Breast epithelium (tissue), 4 donors: Measurements from ENCODE around the gene PTPN21. TPM values are rescaled to one million over a fixed set of nuclear protein-coding genes. Genes with fewer than 3 reads are reported as not detected.
A peak's percentile ranks its signal among the peaks of the same experiment; 100 is the strongest.

Source experiments
- DNase-seq, 2 donors: peaks; one replicate each; pipeline ENCODE4 v3.0.0-alpha.2; 2019; ENCODE audit warnings: low spot score in 2 of 2
- H3K27ac ChIP-seq, 2 donors: fragments of 200-600 bp; sonication (generic) in 1 of 2; one replicate each; pipeline ENCODE4 v1.5.1; 2016 to 2019; ENCODE audit warnings: mild to moderate bottlenecking in 1 of 2
- H3K27me3 ChIP-seq, 2 donors: fragments of 200-600 bp; sonication (generic) in 1 of 2; one replicate each; pipeline versions ENCODE4 v1.5.1 to v1.6.0; 2017 to 2019; ENCODE audit warnings: control low read depth in 1 of 2, mild to moderate bottlenecking in 1 of 2
- H3K36me3 ChIP-seq: fragments of 200-600 bp; one replicate; pipeline ENCODE4 v1.5.1; 2019
- H3K4me1 ChIP-seq, 2 donors: fragments of 200-600 bp; sonication (generic); one replicate each; pipeline ENCODE4 v1.5.1; 2016 to 2019; ENCODE audit warnings: control low read depth in 1 of 2
- H3K4me3 ChIP-seq, 3 donors: fragments of 200-600 bp; sonication (generic); 1 replicate in 2 of 3; 2 replicates in 1 of 3; pipeline ENCODE4 v1.5.1; 2016 to 2019; ENCODE audit warnings: mild to moderate bottlenecking in 3 of 3, moderate library complexity in 2 of 3
- H3K9me3 ChIP-seq, 2 donors: fragments of 200-600 bp; sonication (generic) in 1 of 2; one replicate each; pipeline ENCODE4 v1.5.1; 2016 to 2019; ENCODE audit warnings: control low read depth in 1 of 2
- CTCF ChIP-seq, 3 donors: fragments of 450-650 bp; IDR thresholded peaks; one replicate each; pipeline ENCODE4 v1.5.1; 2016 to 2017; ENCODE audit warnings: antibody characterized with exemption in 3 of 3, mild to moderate bottlenecking in 3 of 3, moderate library complexity in 3 of 3
- POLR2A ChIP-seq: fragments of 450-650 bp; IDR thresholded peaks from one replicate; pipeline ENCODE4 v1.6.1; 2016; ENCODE audit warnings: antibody characterized with exemption, mild to moderate bottlenecking, moderate library complexity
- POLR2AphosphoS5 ChIP-seq, 3 donors: sonication (generic); formaldehyde crosslinking; IDR thresholded peaks; one replicate each; pipeline ENCODE4 v1.6.1; 2017; ENCODE audit warnings: antibody characterized with exemption in 3 of 3
- intact Hi-C: fragments of 100-400 bp; cut with DNase I; formaldehyde crosslinking; loops from one replicate; pipeline ENCODE4 v1.15.1; 2023; ENCODE audit warnings: low total_unique reads
- total RNA-seq, 3 donors: library from RNA; depleted of rRNA; stranded (reverse); fragments of >200 nt; gene quantifications; one replicate each; pipeline ENCODE4 v1.1.0, GENCODE V29; 2016

PTPN21 gene
- total RNA-seq, 3 donors from 2014 or later, result 14.4 to 18.1 (median 14.5) TPM

- no peaks in the 10 kb centered on the region for H3K36me3 ChIP-seq
- peak overlapping the region; percentile 73 to 98 (median 77) for H3K4me3 ChIP-seq
- H3K27me3 ChIP-seq, result no peaks in the 10 kb centered on the region
- no peak overlapping the region for H3K27ac ChIP-seq
- no peaks in the 10 kb centered on the region for H3K4me1 ChIP-seq
- no peak for TF ChIP-seq POLR2AphosphoS5 (IDR thresholded peaks at IDR 0.05)
- intact Hi-C loops, result no loop called here
- H3K9me3 ChIP-seq, result no peaks in the 10 kb centered on the region
- no peak for DNase-seq
These were observed 9.0 kb upstream of the PTPN21 start for GRCh38 chr14:88563845-88564244.

- intact Hi-C loops, result no loop called here
- Histone ChIP-seq H3K4me1 (no peaks in the 10 kb centered on the region), H3K9me3 (no peaks in the 10 kb centered on the region), H3K27ac (peak within 1 kb of the TSS; percentile 87 to 97), H3K4me3 (peak within 1 kb of the TSS; percentile 73 to 98 (median 77)), H3K36me3 (no peaks in the 10 kb centered on the region), H3K27me3 (no peaks in the 10 kb centered on the region)
- DNase-seq, result peak; percentile 57 to 75
- TF ChIP-seq CTCF (IDR thresholded peaks at IDR 0.05), result peak in 1 of 3 donors; percentile 8
- TF ChIP-seq POLR2AphosphoS5 (IDR thresholded peaks at IDR 0.05), result peak; percentile 60 to 82 (median 75)
- peak; percentile 51 for TF ChIP-seq POLR2A
These were observed 8.3 kb upstream of the PTPN21 start, which contains the start of gene ZC3H14 for GRCh38 chr14:88562831-88563686. Gene ZC3H14 (plus strand): TSS chr14:88563037. CDS start chr14:88563134, 97 bp downstream.

- Histone ChIP-seq H3K9me3 (no peaks in the 10 kb centered on the region), H3K4me3 (peak overlapping the region; percentile 73 to 98 (median 77)), H3K36me3 (no peaks in the 10 kb centered on the region), H3K27me3 (no peaks in the 10 kb centered on the region), H3K4me1 (no peaks in the 10 kb centered on the region), H3K27ac (peak overlapping the region; percentile 87 to 97)
- no peak for DNase-seq
- intact Hi-C loops, result no loop called here
- TF ChIP-seq POLR2AphosphoS5 (IDR thresholded peaks at IDR 0.05) (no peak), CTCF (IDR thresholded peaks at IDR 0.05) (no peak), POLR2A (no peak)
These were observed 7.7 kb upstream of the PTPN21 start for GRCh38 chr14:88562532-88562830.

GRCh38 chr14:88559852-88560251, 5.0 kb upstream of the PTPN21 start:
- intact Hi-C loops, result no loop called here
- Histone ChIP-seq H3K9me3 (no peaks in the 10 kb centered on the region), H3K36me3 (no peaks in the 10 kb centered on the region), H3K27ac (no peak overlapping the region), H3K4me3 (no peak overlapping the region), H3K4me1 (no peaks in the 10 kb centered on the region), H3K27me3 (no peaks in the 10 kb centered on the region)
- TF ChIP-seq POLR2AphosphoS5 (IDR thresholded peaks at IDR 0.05) (no peak), POLR2A (no peak), CTCF (IDR thresholded peaks at IDR 0.05) (peak in 1 of 3 donors; percentile 18)
- DNase-seq, result no peak

- H3K4me1 ChIP-seq, result peaks cover 0 to 4% of the 10 kb centered on the region in 2 donors
- H3K4me3 ChIP-seq, result no peak overlapping the region
- intact Hi-C loops, result no loop called here
- no peaks in the 10 kb centered on the region for H3K36me3 ChIP-seq
- TF ChIP-seq POLR2A (no peak), CTCF (IDR thresholded peaks at IDR 0.05) (no peak), POLR2AphosphoS5 (IDR thresholded peaks at IDR 0.05) (no peak)
- no peak overlapping the region for H3K27ac ChIP-seq
- H3K27me3 ChIP-seq, result no peaks in the 10 kb centered on the region
- H3K9me3 ChIP-seq, result no peaks in the 10 kb centered on the region
- DNase-seq, result no peak
These were observed 1.8 kb upstream of the PTPN21 start for GRCh38 chr14:88556581-88556980.
